Stimulated activated CD8-positive, alpha-beta memory T cell treated with anti-CD3 and anti-CD28 coated beads, Interleukin-15, amount 100 ng/mL, for 1 hour (primary cell): ENCODE measurements around the gene ZNF451.

Source experiments
- DNase-seq: peaks from one replicate; pipeline ENCODE4 v3.0.0-alpha.2; 2020; ENCODE audit warnings: low read depth

ZNF451 gene

GRCh38 chr6:57205550-57206328, 115.8 kb downstream of the ZNF451 start:
- no peak for DNase-seq

DNA sequence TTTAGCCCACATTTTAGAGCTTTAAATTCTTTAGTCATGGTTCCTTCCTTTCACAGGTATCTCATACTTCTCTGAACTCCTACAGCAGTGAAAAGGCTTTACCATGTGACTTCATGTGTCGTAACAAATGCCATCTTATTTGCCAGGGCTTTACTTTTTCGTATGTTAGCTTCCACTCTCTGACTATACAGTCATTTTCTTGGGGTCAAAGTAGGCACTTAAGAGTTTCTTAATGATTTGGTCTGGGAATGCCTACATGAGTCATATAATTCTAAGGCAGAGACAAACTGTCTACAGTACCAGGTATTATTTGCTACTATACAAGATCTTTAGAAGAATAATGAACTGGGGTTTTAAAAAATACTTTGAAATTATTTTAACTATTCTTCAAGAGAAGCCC, 117.2 kb downstream of the ZNF451 start:
- no peak for DNase-seq

DNA sequence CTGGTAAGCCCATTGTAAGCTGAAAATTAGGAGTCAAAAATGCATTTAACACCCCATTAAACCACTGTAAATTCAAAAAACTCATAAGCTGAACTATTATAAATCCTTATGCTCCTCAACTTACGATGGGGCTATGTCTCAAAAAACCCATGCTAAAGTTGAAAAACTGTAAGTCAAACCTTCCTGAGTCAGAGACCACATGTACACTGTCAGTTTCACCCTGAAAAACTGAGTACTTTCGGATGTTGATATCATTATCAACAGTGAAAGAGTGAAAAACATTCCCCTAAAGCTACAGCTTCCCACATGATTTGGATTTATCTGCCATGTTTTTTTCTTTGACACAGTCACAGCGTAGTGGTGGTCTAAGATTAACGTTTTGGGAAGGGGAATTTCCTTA, 117.9 kb downstream of the ZNF451 start:
- DNase-seq: no peak

DNA sequence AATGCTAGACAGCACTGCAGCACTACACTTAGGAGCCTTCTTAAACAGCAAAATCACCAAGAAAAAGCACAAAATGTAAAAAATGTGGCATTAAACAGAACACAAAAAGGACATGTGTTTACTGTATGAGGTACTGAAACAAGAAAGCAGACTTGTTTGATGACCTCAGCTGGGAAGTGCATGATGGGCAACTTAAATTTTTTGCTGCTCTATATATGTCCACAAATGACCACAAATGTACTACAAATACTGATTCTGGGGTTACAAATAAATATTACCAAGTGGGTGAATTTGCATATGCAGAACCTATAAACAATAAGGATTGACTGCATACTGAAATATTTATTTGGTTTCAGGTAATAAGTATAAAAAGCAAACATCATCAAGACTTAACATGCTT, 119.0 kb downstream of the ZNF451 start:
- no peak for DNase-seq

GRCh38 chr6:57210060-57210459, 120.1 kb downstream of the ZNF451 start:
- DNase-seq: no peak

DNA sequence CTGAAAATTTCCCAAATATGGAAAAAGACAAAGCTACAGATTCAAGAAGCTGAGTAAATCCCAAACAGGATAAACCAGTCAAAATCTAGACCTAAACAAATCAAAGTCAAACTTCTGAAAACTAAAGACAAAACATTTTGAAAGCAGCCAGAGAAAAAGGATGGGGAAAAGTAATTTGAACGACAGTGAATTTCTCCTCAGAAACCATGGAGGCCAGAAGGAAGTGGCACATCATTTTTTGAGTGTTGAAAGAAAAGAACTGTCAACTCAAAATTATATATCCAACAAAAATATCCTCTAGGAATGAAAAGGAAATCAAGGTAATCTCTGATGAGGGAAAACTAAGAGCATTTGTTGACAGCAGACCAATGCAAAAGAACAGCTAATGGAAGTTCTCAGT, 125.3 kb downstream of the ZNF451 start:
- no peak for DNase-seq

- no peak for DNase-seq
These were observed 126.5 kb downstream of the ZNF451 start for GRCh38 chr6:57216235-57217101.

DNA sequence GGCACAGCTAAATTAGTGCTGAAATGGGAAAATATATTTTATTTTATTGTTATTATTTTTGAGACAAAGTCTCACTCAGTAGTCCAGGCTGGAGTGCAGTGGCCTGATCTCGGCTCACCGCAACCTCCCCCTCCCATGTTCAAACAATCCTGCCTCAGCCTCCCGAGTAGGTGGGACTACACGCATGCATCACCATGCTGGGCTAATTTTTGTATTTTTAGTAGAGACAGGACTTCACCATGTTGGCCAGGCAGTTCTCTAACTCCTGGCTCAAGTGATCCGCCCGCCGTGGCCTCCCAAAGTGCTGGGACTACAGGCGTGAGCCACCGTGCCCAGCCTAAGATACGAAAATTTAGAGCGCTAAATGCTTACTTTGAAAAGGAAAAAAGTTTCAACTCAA, 127.3 kb downstream of the ZNF451 start:
- DNase-seq: no peak
